Activated CD8-positive, alpha-beta memory T cell treated with anti-CD3 and anti-CD28 coated beads, Interleukin-2, amount 50 U/mL, for 24 hours (primary cell): ENCODE data around the gene LLGL2.
"Not testable (repeated sequence)": the region's sequence is repeated elsewhere in the genome, so short reads cannot be mapped to it uniquely, and the experiment has no call there.

Source experiments
- DNase-seq: peaks from one replicate; pipeline ENCODE4 v3.0.0-alpha.2; 2020; ENCODE audit errors: extremely low read depth

LLGL2 gene

GRCh38 chr17:75524970-75525805, at the start of gene LLGL2:
LLGL2 (plus strand) TSS chr17:75525697; CDS start chr17:75543427, 17,730 bp downstream.
- peak; percentile 21 for DNase-seq

- DNase-seq, result no peak
These were observed 49.6 kb upstream of the LLGL2 start for GRCh38 chr17:75475851-75476250.

- no peak for DNase-seq
These were observed 49.2 kb upstream of the LLGL2 start for GRCh38 chr17:75476271-75476671.

GRCh38 chr17:75476752-75477489, 48.6 kb upstream of the LLGL2 start:
- DNase-seq, result no peak

- DNase-seq, result not testable (repeated sequence)
These were observed 48.0 kb upstream of the LLGL2 start for GRCh38 chr17:75477490-75477862.

- no peak for DNase-seq
These were observed 47.0 kb upstream of the LLGL2 start for GRCh38 chr17:75478508-75478907.

- DNase-seq, result no peak
These were observed 45.2 kb upstream of the LLGL2 start for GRCh38 chr17:75480281-75480680.

- no peak for DNase-seq
These were observed 44.1 kb upstream of the LLGL2 start for GRCh38 chr17:75481194-75482068.

- no peak for DNase-seq
These were observed 43.2 kb upstream of the LLGL2 start for GRCh38 chr17:75482098-75482942.

- no peak for DNase-seq
These were observed 39.8 kb upstream of the LLGL2 start for GRCh38 chr17:75485688-75486087.

- DNase-seq, result no peak
These were observed 39.3 kb upstream of the LLGL2 start for GRCh38 chr17:75486151-75486550.

- DNase-seq, result no peak
These were observed 38.5 kb upstream of the LLGL2 start for GRCh38 chr17:75486951-75487350.

GRCh38 chr17:75487351-75488070, 38.0 kb upstream of the LLGL2 start:
- DNase-seq, result peak; percentile 25

- no peak for DNase-seq
These were observed 36.6 kb upstream of the LLGL2 start for GRCh38 chr17:75488693-75489510.

- DNase-seq, result no peak
These were observed 36.0 kb upstream of the LLGL2 start for GRCh38 chr17:75489511-75489955.

GRCh38 chr17:75490173-75490743, 35.2 kb upstream of the LLGL2 start:
- no peak for DNase-seq

- no peak for DNase-seq
These were observed 34.4 kb upstream of the LLGL2 start for GRCh38 chr17:75490953-75491649.

GRCh38 chr17:75491680-75492079, 33.8 kb upstream of the LLGL2 start:
- no peak for DNase-seq
